Neuronal stem cell (in vitro differentiated cells): ENCODE measurements around the gene ACSS2. TPM values are rescaled to one million over a fixed set of nuclear protein-coding genes. Genes with fewer than 3 reads are reported as not detected.

Experiments
- DNase-seq: peaks from one replicate; pipeline ENCODE4 v3.0.0-alpha.2; 2013; ENCODE audit warnings: low spot score
- H2AFZ ChIP-seq: one replicate; pipeline ENCODE4 v1.6.1; 2013; ENCODE audit warnings: mild to moderate bottlenecking, low read length, inconsistent platforms
- H2AK5ac ChIP-seq: 2 replicates; pipeline ENCODE4 v1.6.1; 2013; ENCODE audit warnings: low read depth, mild to moderate bottlenecking, inconsistent platforms, low read length, moderate library complexity, mixed read lengths
- H2BK120ac ChIP-seq: 2 replicates; pipeline ENCODE4 v1.6.1; 2013; ENCODE audit warnings: low read depth, mild to moderate bottlenecking, inconsistent platforms, low read length, moderate library complexity, mixed read lengths
- H2BK12ac ChIP-seq: one replicate; pipeline ENCODE4 v1.6.1; 2013; ENCODE audit warnings: low read length, inconsistent platforms
- H2BK15ac ChIP-seq: 2 replicates; pipeline ENCODE4 v1.6.1; 2013; ENCODE audit warnings: mild to moderate bottlenecking, low read length, inconsistent platforms, mixed read lengths
- H2BK5ac ChIP-seq: one replicate; pipeline ENCODE4 v1.6.1; 2013; ENCODE audit warnings: inconsistent platforms, mild to moderate bottlenecking, low read length, moderate library complexity
- H3K14ac ChIP-seq: one replicate; pipeline ENCODE4 v1.6.1; 2013; ENCODE audit warnings: low read length, inconsistent platforms
- H3K18ac ChIP-seq: 2 replicates; pipeline ENCODE4 v1.6.1; 2013; ENCODE audit warnings: low read length, inconsistent platforms
- H3K23ac ChIP-seq: 2 replicates; pipeline ENCODE4 v1.6.1; 2013; ENCODE audit warnings: low read depth, mild to moderate bottlenecking, mixed read lengths, low read length, inconsistent platforms; ENCODE audit not compliant: poor library complexity
- H3K27ac ChIP-seq: replicated peaks from 3 replicates; pipeline ENCODE4 v1.5.1; 2013; ENCODE audit warnings: low read length, inconsistent platforms
- H3K27me3 ChIP-seq, 3 experiments: 2 replicates each; pipeline ENCODE4 v1.6.1; 2013; ENCODE audit warnings: low read length in 3 of 3, mild to moderate bottlenecking in 2 of 3, inconsistent platforms in 1 of 3, low read depth in 1 of 3, mixed read lengths in 1 of 3, moderate library complexity in 1 of 3; ENCODE audit not compliant: control insufficient read depth in 3 of 3, insufficient read depth in 3 of 3
- H3K36me3 ChIP-seq, 2 donors: replicated peaks in 1 of 2; 2 replicates each; pipeline ENCODE4 v1.6.1; 2013; ENCODE audit warnings: low read length in 2 of 2; ENCODE audit not compliant: control insufficient read depth in 2 of 2, insufficient read depth in 2 of 2
- H3K4ac ChIP-seq: 2 replicates; pipeline ENCODE4 v1.6.1; 2013; ENCODE audit warnings: inconsistent platforms, mild to moderate bottlenecking, low read length, moderate library complexity
- H3K4me1 ChIP-seq, 2 donors: 1 replicate in 1 of 2; 2 replicates in 1 of 2; pipeline ENCODE4 v1.6.1; 2013; ENCODE audit warnings: low read length in 2 of 2, low read depth in 1 of 2; ENCODE audit not compliant: control insufficient read depth in 2 of 2, insufficient read depth in 1 of 2
- H3K4me2 ChIP-seq: one replicate; pipeline ENCODE4 v1.6.1; 2013; ENCODE audit warnings: mild to moderate bottlenecking, low read length, inconsistent platforms; ENCODE audit not compliant: insufficient read depth, poor library complexity, severe bottlenecking
- H3K4me3 ChIP-seq, 2 donors: 2 replicates each; pipeline ENCODE4 v1.5.1; 2013; ENCODE audit warnings: low read length in 2 of 2, mild to moderate bottlenecking in 2 of 2, inconsistent platforms in 1 of 2, moderate library complexity in 1 of 2
- H3K79me1 ChIP-seq: one replicate; pipeline ENCODE4 v1.6.1; 2013; ENCODE audit warnings: low read depth, mild to moderate bottlenecking, inconsistent platforms, low read length, moderate library complexity
- H3K9ac ChIP-seq: one replicate; pipeline ENCODE4 v1.6.1; 2013; ENCODE audit warnings: mild to moderate bottlenecking, low read depth, low read length, inconsistent platforms; ENCODE audit not compliant: poor library complexity
- H3K9me3 ChIP-seq, 2 donors: replicated peaks in 1 of 2; 2 replicates each; pipeline versions ENCODE3 to v1.6.1; 2013; ENCODE audit warnings: low read length in 2 of 2, mild to moderate bottlenecking in 2 of 2, inconsistent platforms in 1 of 2, low read depth in 1 of 2, mixed read lengths in 1 of 2, moderate library complexity in 1 of 2; ENCODE audit not compliant: control insufficient read depth in 2 of 2, insufficient read depth in 1 of 2
- H4K8ac ChIP-seq: one replicate; pipeline ENCODE4 v1.6.1; 2013; ENCODE audit warnings: low read depth, mild to moderate bottlenecking, inconsistent platforms, low read length, moderate library complexity
- H4K91ac ChIP-seq: one replicate; pipeline ENCODE4 v1.6.1; 2013; ENCODE audit warnings: low read length, low read depth, mild to moderate bottlenecking, inconsistent platforms; ENCODE audit not compliant: poor library complexity
- WGBS, 2 donors: extraction: QIAGEN DNeasy Blood & Tissue Kit; methylation state at CpG; one replicate each; pipeline ENCODE4 v1.1.7; 2013; ENCODE audit warnings: missing lambda C conversion rate in 2 of 2, mixed read lengths in 1 of 2; ENCODE audit not compliant: insufficient read length in 2 of 2, insufficient replicate concordance in 1 of 2; ENCODE audit errors: extremely low coverage in 2 of 2; 5-methylcytosine and 5-hydroxymethylcytosine counted together
- polyA plus RNA-seq, 2 experiments: library from polyadenylated mRNA; stranded (reverse); fragments of 200-250 nt; gene quantifications; one replicate each; pipeline ENCODE4 v1.2.3, GENCODE V29; 2013

Gene ACSS2
- 31.8 TPM for polyA plus RNA-seq (2013, experiment 1 of 2)
- polyA plus RNA-seq (2013, experiment 2 of 2), result 32.1 TPM

- Histone ChIP-seq H2AFZ (peak within 1 kb of the TSS; percentile 96), H3K9me3 (no peaks in the 10 kb centered on the region), H2BK5ac (no peak within 1 kb of the TSS), H3K36me3 (no peaks in the 10 kb centered on the region), H2BK120ac (no peak within 1 kb of the TSS), H3K9ac (peak within 1 kb of the TSS; percentile 89), H3K4me1 (peaks cover 12 to 15% of the 10 kb centered on the region in 2 donors), H3K4ac (no peak within 1 kb of the TSS), H3K79me1 (no peaks in the 10 kb centered on the region), H3K14ac (no peak within 1 kb of the TSS), H3K4me2 (peak within 1 kb of the TSS; percentile 61), H2BK15ac (peak within 1 kb of the TSS; percentile 23), H4K91ac (no peak within 1 kb of the TSS), H3K18ac (peak within 1 kb of the TSS; percentile 85), H4K8ac (no peak within 1 kb of the TSS), H2AK5ac (no peak within 1 kb of the TSS), H3K27me3 (peaks cover 0 to 6% (median 0%) of the 10 kb centered on the region in 3 experiments), H2BK12ac (no peak within 1 kb of the TSS), H3K4me3 (peak within 1 kb of the TSS; percentile 57 to 93), H3K27ac (peak within 1 kb of the TSS; percentile 14), H3K23ac (no peak within 1 kb of the TSS)
- peak; percentile 97 for DNase-seq
- no CpG with 5 or more reads among the region's 63 CpGs for WGBS, 2 donors
Observed at GRCh38 chr20:34876406-34877282, at the start of gene ACSS2. Gene ACSS2, plus strand, starts transcription at chr20:34876612. Its CDS starts 34 bp downstream, at chr20:34876646.

GRCh38 chr20:34829191-34829590 lies 47.2 kb upstream of the ACSS2 start:
- no CpG with 5 or more reads among the region's 3 CpGs for WGBS, 2 donors

GRCh38 chr20:34831936-34832335 lies 44.5 kb upstream of the ACSS2 start:
- H4K8ac ChIP-seq, result no peak overlapping the region

More at GRCh38 chr20:34829191-34829590, 47.2 kb upstream of the ACSS2 start:
- Histone ChIP-seq H3K9me3 (no peaks in the 10 kb centered on the region), H2AFZ (no peak overlapping the region), H3K4me1 (peaks cover 2% of the 10 kb centered on the region in 2 donors), H3K79me1 (no peaks in the 10 kb centered on the region), H2AK5ac (no peak overlapping the region), H3K4me2 (no peak overlapping the region), H3K14ac (no peak overlapping the region), H3K4me3 (no peak overlapping the region), H2BK5ac (no peak overlapping the region), H4K8ac (no peak overlapping the region), H4K91ac (no peak overlapping the region), H3K4ac (no peak overlapping the region), H2BK15ac (no peak overlapping the region), H3K36me3 (no peaks in the 10 kb centered on the region), H3K18ac (no peak overlapping the region), H3K27me3 (no peaks in the 10 kb centered on the region), H2BK120ac (no peak overlapping the region), H2BK12ac (no peak overlapping the region), H3K9ac (no peak overlapping the region), H3K23ac (no peak overlapping the region), H3K27ac (no peak overlapping the region)
- DNase-seq, result no peak

GRCh38 chr20:34834459-34834893 lies 41.9 kb upstream of the ACSS2 start:
- Histone ChIP-seq H3K36me3 (no peaks in the 10 kb centered on the region), H3K9ac (no peak overlapping the region), H3K23ac (no peak overlapping the region), H2AK5ac (no peak overlapping the region), H3K4me3 (no peak overlapping the region), H3K18ac (no peak overlapping the region), H2BK12ac (no peak overlapping the region), H3K4me2 (no peak overlapping the region), H3K14ac (no peak overlapping the region), H3K4ac (no peak overlapping the region), H4K8ac (no peak overlapping the region), H4K91ac (no peak overlapping the region), H3K27ac (no peak overlapping the region), H2AFZ (no peak overlapping the region), H3K4me1 (no peaks in the 10 kb centered on the region), H2BK15ac (no peak overlapping the region), H2BK5ac (no peak overlapping the region), H3K79me1 (no peaks in the 10 kb centered on the region), H3K27me3 (no peaks in the 10 kb centered on the region), H3K9me3 (peaks cover 0 to 2% of the 10 kb centered on the region in 2 donors), H2BK120ac (no peak overlapping the region)
- WGBS, 2 donors, result no CpG with 5 or more reads among the region's 6 CpGs
- DNase-seq, result no peak

More at GRCh38 chr20:34831936-34832335, 44.5 kb upstream of the ACSS2 start:
- H2BK15ac ChIP-seq, result no peak overlapping the region
- no peak overlapping the region for H3K14ac ChIP-seq
- H2BK12ac ChIP-seq, result no peak overlapping the region
- H3K36me3 ChIP-seq, result no peaks in the 10 kb centered on the region
- H3K4me3 ChIP-seq, result no peak overlapping the region
- no peak overlapping the region for H3K27ac ChIP-seq
- DNase-seq, result no peak
- H2BK120ac ChIP-seq, result no peak overlapping the region
- no peak overlapping the region for H2BK5ac ChIP-seq
- H2AFZ ChIP-seq, result no peak overlapping the region
- no peak overlapping the region for H4K91ac ChIP-seq
- H3K9ac ChIP-seq, result no peak overlapping the region
- no CpG with 5 or more reads among the region's 5 CpGs for WGBS, 2 donors
- H3K79me1 ChIP-seq, result no peaks in the 10 kb centered on the region
- no peak overlapping the region for H2AK5ac ChIP-seq
- H3K4me1 ChIP-seq, result no peaks in the 10 kb centered on the region
- no peak overlapping the region for H3K4ac ChIP-seq
- H3K4me2 ChIP-seq, result no peak overlapping the region
- H3K18ac ChIP-seq, result no peak overlapping the region
- peaks cover 0 to 2% of the 10 kb centered on the region in 2 donors for H3K9me3 ChIP-seq
- no peak overlapping the region for H3K23ac ChIP-seq
- no peaks in the 10 kb centered on the region for H3K27me3 ChIP-seq
